HL-60 (cell line): ENCODE results near the gene PPM1E.

Experiments
- POLR2AphosphoS5 ChIP-seq: IDR thresholded peaks from 2 replicates; pipeline ENCODE4 v1.6.1; 2012; ENCODE audit warnings: low read depth
- TF ChIP-seq, protein P1 (sequence below): IDR thresholded peaks from one replicate; pipeline ENCODE4 v1.5.1; 2011; ENCODE audit warnings: low read length, control low read depth, inconsistent platforms; ENCODE audit not compliant: insufficient read depth

GRCh38 chr17:59010026-59010425, 254.4 kb downstream of the PPM1E start:
- TF ChIP-seq, protein P1, sequence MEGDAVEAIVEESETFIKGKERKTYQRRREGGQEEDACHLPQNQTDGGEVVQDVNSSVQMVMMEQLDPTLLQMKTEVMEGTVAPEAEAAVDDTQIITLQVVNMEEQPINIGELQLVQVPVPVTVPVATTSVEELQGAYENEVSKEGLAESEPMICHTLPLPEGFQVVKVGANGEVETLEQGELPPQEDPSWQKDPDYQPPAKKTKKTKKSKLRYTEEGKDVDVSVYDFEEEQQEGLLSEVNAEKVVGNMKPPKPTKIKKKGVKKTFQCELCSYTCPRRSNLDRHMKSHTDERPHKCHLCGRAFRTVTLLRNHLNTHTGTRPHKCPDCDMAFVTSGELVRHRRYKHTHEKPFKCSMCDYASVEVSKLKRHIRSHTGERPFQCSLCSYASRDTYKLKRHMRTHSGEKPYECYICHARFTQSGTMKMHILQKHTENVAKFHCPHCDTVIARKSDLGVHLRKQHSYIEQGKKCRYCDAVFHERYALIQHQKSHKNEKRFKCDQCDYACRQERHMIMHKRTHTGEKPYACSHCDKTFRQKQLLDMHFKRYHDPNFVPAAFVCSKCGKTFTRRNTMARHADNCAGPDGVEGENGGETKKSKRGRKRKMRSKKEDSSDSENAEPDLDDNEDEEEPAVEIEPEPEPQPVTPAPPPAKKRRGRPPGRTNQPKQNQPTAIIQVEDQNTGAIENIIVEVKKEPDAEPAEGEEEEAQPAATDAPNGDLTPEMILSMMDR, result no peak
- TF ChIP-seq POLR2AphosphoS5, result no peak
